Chondrocyte (in vitro differentiated cells): ENCODE measurements around the gene H2BK1. TPM values are rescaled to one million over a fixed set of nuclear protein-coding genes. Genes with fewer than 3 reads are reported as not detected.

Experiments
- DNase-seq: peaks from one replicate; pipeline ENCODE4 v3.0.0; 2021; ENCODE audit warnings: mixed read lengths, low spot score
- H3K27ac Mint-ChIP-seq: one replicate; pipeline ENCODE4 v1.8.0; 2021; ENCODE audit warnings: mild to moderate bottlenecking, moderate library complexity, mixed read lengths; ENCODE audit not compliant: unreplicated experiment
- H3K27me3 Mint-ChIP-seq: 2 replicates; pipeline ENCODE4 v1.8.0; 2021; ENCODE audit warnings: low read depth, mixed read lengths
- H3K36me3 Mint-ChIP-seq: 2 replicates; pipeline ENCODE4 v1.8.0; 2021; ENCODE audit warnings: low read depth, mixed read lengths
- H3K4me1 Mint-ChIP-seq: 2 replicates; pipeline ENCODE4 v1.8.0; 2021; ENCODE audit warnings: low read depth, mild to moderate bottlenecking, mixed read lengths
- H3K4me3 Mint-ChIP-seq: one replicate; pipeline ENCODE4 v1.8.0; 2021; ENCODE audit warnings: mild to moderate bottlenecking, moderate library complexity, mixed read lengths; ENCODE audit not compliant: unreplicated experiment
- H3K9me3 Mint-ChIP-seq: 2 replicates; pipeline ENCODE4 v1.8.0; 2021; ENCODE audit warnings: low read depth, mixed read lengths
- total RNA-seq: library from RNA; stranded (reverse); gene quantifications from 3 replicates; pipeline ENCODE4 v1.2.1, GENCODE V29; 2021
- TF ChIP-seq, protein P1 (sequence below): fragments of 200-600 bp; sonication (generic); IDR thresholded peaks from 2 replicates; pipeline ENCODE4 v1.5.0; 2021; ENCODE audit warnings: antibody characterized with exemption, mild to moderate bottlenecking, moderate library complexity

Gene H2BK1
- total RNA-seq, 1 donor from 2014 or later: not detected

DNA sequence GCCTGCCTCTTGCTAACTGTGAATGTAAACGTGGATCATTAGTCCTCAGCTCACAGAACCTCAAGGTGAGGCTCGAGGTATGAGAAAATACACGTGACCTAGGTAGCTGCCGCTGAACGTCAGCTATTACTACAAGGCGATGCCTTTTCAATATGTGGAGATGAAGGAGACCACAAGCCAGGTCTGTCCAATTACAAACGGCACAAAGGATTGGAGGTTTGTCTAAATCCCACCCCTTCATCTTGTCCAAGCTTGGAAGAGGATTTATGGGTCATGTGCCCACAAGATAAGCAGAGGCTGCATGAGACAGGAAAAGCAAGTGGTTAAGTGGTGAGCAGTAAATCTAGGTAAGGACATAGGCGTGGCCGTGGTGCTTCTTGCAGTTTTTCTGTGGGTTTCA lies 3.4 kb downstream of the H2BK1 start:
- H3K4me1 Mint-ChIP-seq: no peaks in the 10 kb centered on the region
- H3K36me3 Mint-ChIP-seq: peaks cover 1% of the 10 kb centered on the region
- DNase-seq: no peak
- H3K27ac Mint-ChIP-seq: no peak overlapping the region
- H3K9me3 Mint-ChIP-seq: no peaks in the 10 kb centered on the region
- TF ChIP-seq, protein P1, sequence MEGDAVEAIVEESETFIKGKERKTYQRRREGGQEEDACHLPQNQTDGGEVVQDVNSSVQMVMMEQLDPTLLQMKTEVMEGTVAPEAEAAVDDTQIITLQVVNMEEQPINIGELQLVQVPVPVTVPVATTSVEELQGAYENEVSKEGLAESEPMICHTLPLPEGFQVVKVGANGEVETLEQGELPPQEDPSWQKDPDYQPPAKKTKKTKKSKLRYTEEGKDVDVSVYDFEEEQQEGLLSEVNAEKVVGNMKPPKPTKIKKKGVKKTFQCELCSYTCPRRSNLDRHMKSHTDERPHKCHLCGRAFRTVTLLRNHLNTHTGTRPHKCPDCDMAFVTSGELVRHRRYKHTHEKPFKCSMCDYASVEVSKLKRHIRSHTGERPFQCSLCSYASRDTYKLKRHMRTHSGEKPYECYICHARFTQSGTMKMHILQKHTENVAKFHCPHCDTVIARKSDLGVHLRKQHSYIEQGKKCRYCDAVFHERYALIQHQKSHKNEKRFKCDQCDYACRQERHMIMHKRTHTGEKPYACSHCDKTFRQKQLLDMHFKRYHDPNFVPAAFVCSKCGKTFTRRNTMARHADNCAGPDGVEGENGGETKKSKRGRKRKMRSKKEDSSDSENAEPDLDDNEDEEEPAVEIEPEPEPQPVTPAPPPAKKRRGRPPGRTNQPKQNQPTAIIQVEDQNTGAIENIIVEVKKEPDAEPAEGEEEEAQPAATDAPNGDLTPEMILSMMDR: no peak
- H3K27me3 Mint-ChIP-seq: peaks cover 32% of the 10 kb centered on the region
- no peak overlapping the region for H3K4me3 Mint-ChIP-seq

GRCh38 chr7:151205730-151206129 lies 4.6 kb downstream of the H2BK1 start:
- peaks cover 39% of the 10 kb centered on the region for H3K27me3 Mint-ChIP-seq
- H3K4me3 Mint-ChIP-seq: no peak overlapping the region

GRCh38 chr7:151204383-151205032 lies 5.8 kb downstream of the H2BK1 start:
- Mint-ChIP-seq H3K27ac (no peak overlapping the region), H3K4me3 (no peak overlapping the region), H3K36me3 (no peaks in the 10 kb centered on the region), H3K4me1 (no peaks in the 10 kb centered on the region), H3K27me3 (peaks cover 39% of the 10 kb centered on the region), H3K9me3 (no peaks in the 10 kb centered on the region)
- TF ChIP-seq, protein P1: no peak
- no peak for DNase-seq

More at GRCh38 chr7:151205730-151206129, 4.6 kb downstream of the H2BK1 start:
- DNase-seq: no peak
- H3K9me3 Mint-ChIP-seq: no peaks in the 10 kb centered on the region
- no peak overlapping the region for H3K27ac Mint-ChIP-seq
- H3K36me3 Mint-ChIP-seq: no peaks in the 10 kb centered on the region
- H3K4me1 Mint-ChIP-seq: no peaks in the 10 kb centered on the region
- TF ChIP-seq, protein P1: no peak

DNA sequence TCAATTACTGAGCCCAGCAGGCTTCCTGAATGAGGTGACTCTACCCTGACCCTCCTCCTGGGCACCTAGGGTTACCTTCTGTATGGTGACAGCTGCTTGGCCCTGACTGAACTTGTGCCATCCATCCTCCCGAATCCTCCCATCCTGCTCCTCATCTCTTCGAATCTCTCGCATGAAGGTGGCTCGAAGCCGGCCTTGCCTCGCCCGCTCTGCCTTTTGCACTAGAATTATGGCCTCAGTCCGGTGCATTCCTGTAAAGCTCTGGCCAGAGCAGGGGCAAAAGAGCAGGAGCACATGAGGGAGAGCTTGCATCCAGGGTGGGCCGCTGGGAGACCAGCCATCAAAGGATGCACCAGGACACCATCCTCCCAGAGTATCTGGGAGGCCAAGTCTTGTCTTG lies 7.5 kb downstream of the H2BK1 start:
- peaks cover 40% of the 10 kb centered on the region for H3K27me3 Mint-ChIP-seq
- no peak for DNase-seq
- H3K27ac Mint-ChIP-seq: no peak overlapping the region
- no peaks in the 10 kb centered on the region for H3K36me3 Mint-ChIP-seq
- H3K9me3 Mint-ChIP-seq: no peaks in the 10 kb centered on the region
- no peaks in the 10 kb centered on the region for H3K4me1 Mint-ChIP-seq
- TF ChIP-seq, protein P1: no peak
- no peak overlapping the region for H3K4me3 Mint-ChIP-seq

GRCh38 chr7:151201751-151202150 lies 8.5 kb downstream of the H2BK1 start:
- Mint-ChIP-seq H3K27me3 (peaks cover 37% of the 10 kb centered on the region), H3K4me3 (no peak overlapping the region), H3K27ac (no peak overlapping the region), H3K36me3 (no peaks in the 10 kb centered on the region), H3K9me3 (no peaks in the 10 kb centered on the region), H3K4me1 (no peaks in the 10 kb centered on the region)
- no peak for DNase-seq
- TF ChIP-seq, protein P1: no peak
